Spleen (tissue), 7 donors: Measurements from ENCODE around the gene NFIB.

ENCODE experiments used
- POLR2A ChIP-seq, 3 donors: fragments of 450-650 bp; IDR thresholded peaks; one replicate each; pipeline ENCODE4 v1.5.1; 2017; ENCODE audit warnings: antibody characterized with exemption in 3 of 3, mild to moderate bottlenecking in 1 of 3
- TF ChIP-seq, protein P1 (sequence below), 11 experiments: fragments of 200-600 bp in 7 of 11; fragments of 450-650 bp in 4 of 11; sonication (generic) in 4 of 11; IDR thresholded peaks in 8 of 11; conservative IDR thresholded peaks in 3 of 11; 1 replicate in 7 of 11; 2 replicates in 4 of 11; pipeline versions ENCODE4 v1.4.0 to v1.8.0; 2016 to 2021; ENCODE audit warnings: antibody characterized with exemption in 11 of 11, inconsistent platforms in 4 of 11, mild to moderate bottlenecking in 1 of 11
- donor health status: DM: no; HTN: no; CAD: no; lungs with moderate emphysema.
- donor health status: DM: no; HTN: no; CAD: no.
- donor health status: DM: no; HTN: no; CAD: no.

DNA sequence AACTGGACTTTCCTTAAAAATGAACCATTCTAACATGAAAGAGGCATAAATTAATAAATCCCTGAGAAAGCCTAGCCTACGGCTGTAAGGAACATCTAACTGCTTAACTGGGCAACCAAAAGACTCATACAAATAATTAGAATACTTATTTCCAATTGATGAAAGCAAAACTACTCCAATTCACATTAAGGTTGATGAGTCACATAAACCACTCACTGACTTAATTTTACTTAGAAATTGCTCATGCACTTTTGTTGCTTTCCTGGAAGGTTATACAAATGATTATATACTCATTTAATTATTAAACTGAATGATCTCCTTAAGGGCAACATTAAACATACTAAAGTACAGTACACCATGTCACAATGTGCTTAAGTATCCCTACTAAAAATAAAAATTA is 101.9 kb downstream of the NFIB start:
- TF ChIP-seq, protein P1, sequence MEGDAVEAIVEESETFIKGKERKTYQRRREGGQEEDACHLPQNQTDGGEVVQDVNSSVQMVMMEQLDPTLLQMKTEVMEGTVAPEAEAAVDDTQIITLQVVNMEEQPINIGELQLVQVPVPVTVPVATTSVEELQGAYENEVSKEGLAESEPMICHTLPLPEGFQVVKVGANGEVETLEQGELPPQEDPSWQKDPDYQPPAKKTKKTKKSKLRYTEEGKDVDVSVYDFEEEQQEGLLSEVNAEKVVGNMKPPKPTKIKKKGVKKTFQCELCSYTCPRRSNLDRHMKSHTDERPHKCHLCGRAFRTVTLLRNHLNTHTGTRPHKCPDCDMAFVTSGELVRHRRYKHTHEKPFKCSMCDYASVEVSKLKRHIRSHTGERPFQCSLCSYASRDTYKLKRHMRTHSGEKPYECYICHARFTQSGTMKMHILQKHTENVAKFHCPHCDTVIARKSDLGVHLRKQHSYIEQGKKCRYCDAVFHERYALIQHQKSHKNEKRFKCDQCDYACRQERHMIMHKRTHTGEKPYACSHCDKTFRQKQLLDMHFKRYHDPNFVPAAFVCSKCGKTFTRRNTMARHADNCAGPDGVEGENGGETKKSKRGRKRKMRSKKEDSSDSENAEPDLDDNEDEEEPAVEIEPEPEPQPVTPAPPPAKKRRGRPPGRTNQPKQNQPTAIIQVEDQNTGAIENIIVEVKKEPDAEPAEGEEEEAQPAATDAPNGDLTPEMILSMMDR (IDR thresholded peaks at IDR 0.05 in 8 of 11, conservative IDR thresholded peaks at IDR 0.05 in 3 of 11) = no peak
- TF ChIP-seq POLR2A (IDR thresholded peaks at IDR 0.05) = no peak
